IMR-90 (cell line): ENCODE data around the gene PCSK6.

ENCODE experiments used
- CHD1 ChIP-seq: IDR thresholded peaks from 2 replicates; pipeline ENCODE4 v1.6.1; 2012; ENCODE audit warnings: low read depth, low read length, improper control_type of control experiment
- CTCF ChIP-seq: conservative IDR thresholded peaks from 2 replicates; pipeline ENCODE4 v1.5.1; 2012; ENCODE audit warnings: mild to moderate bottlenecking, low read depth, low read length, improper control_type of control experiment
- ELK1 ChIP-seq: fragments of 150-350 bp; IDR thresholded peaks from 2 replicates; pipeline ENCODE4 v1.6.1; 2016; ENCODE audit warnings: low read depth, mild to moderate bottlenecking, low read length, moderate library complexity, borderline replicate concordance
- MAZ ChIP-seq: IDR thresholded peaks from 2 replicates; pipeline ENCODE4 v1.6.1; 2012; ENCODE audit warnings: low read depth, mild to moderate bottlenecking, low read length, improper control_type of control experiment, moderate library complexity, borderline replicate concordance
- POLR2A ChIP-seq: IDR thresholded peaks from 2 replicates; pipeline ENCODE4 v1.6.1; 2012; ENCODE audit warnings: mild to moderate bottlenecking, low read depth, low read length
- RAD21 ChIP-seq: IDR thresholded peaks from 2 replicates; pipeline ENCODE4 v1.6.1; 2012; ENCODE audit warnings: low read length, improper control_type of control experiment

DNA sequence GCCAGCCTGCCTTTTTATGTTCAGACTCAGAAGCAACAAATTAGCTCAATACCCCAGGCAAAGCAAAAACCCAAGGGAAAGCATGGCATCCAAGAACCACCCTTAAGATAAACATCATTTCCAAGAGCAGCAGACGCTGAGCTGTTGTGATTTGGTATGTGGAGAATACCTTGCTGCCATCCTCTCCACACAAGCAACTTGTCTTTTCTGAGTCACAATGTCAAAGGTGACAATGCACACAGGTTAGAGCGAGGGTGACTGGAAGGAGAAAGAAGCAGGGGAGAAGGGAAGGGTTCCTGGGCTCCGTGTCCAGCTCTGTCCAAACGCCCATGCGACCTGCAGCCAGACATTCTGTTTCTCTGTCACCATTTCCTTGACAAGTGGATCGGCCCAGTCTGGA lies 6.0 kb downstream of the PCSK6 start:
- no peak for TF ChIP-seq CTCF
- TF ChIP-seq ELK1 = no peak
- TF ChIP-seq POLR2A = no peak
- no peak for TF ChIP-seq CHD1
- no peak for TF ChIP-seq MAZ
- TF ChIP-seq RAD21 = no peak
